HAP-1 (cell line): Measurements from ENCODE around the gene SERPING1.

Source experiments
- DNase-seq, 2 experiments: peaks; one replicate each; pipeline ENCODE4 v3.0.0-alpha.2; 2016 to 2020; ENCODE audit warnings: low spot score in 2 of 2
- H3K27me3 ChIP-seq: fragments of 250-450 bp; sonication (Bioruptor Pico); 2 replicates; pipeline ENCODE4 v1.5.1; 2020; ENCODE audit warnings: low read depth, mild to moderate bottlenecking, moderate library complexity
- H3K36me3 ChIP-seq: fragments of 250-450 bp; sonication (Bioruptor Pico); replicated peaks from 2 replicates; pipeline ENCODE4 v1.5.1; 2020; ENCODE audit warnings: mild to moderate bottlenecking
- H3K4me1 ChIP-seq: fragments of 250-450 bp; sonication (Bioruptor Pico); 2 replicates; pipeline ENCODE4 v1.5.1; 2020; ENCODE audit warnings: mild to moderate bottlenecking
- H3K4me3 ChIP-seq: fragments of 250-450 bp; sonication (Bioruptor Pico); 2 replicates; pipeline ENCODE4 v1.5.1; 2020; ENCODE audit warnings: mild to moderate bottlenecking, moderate library complexity
- H3K9me3 ChIP-seq: fragments of 250-450 bp; sonication (Bioruptor Pico); 2 replicates; pipeline ENCODE4 v1.5.1; 2020; ENCODE audit warnings: mild to moderate bottlenecking, moderate library complexity
- in situ Hi-C: fragments of 300-500 bp; cut with MboI; formaldehyde crosslinking; loops from 3 replicates; pipeline ENCODE4 v1.14.3; 2020; ENCODE audit warnings: low sequenced_read_pairs, inconsistent platforms, mixed read lengths

SERPING1 gene

GRCh38 chr11:57605028-57605420 is 7.5 kb downstream of the SERPING1 start:
- in situ Hi-C loops, result no loop called here
- Histone ChIP-seq H3K27me3 (peaks cover 10% of the 10 kb centered on the region), H3K36me3 (no peaks in the 10 kb centered on the region), H3K4me3 (no peak overlapping the region), H3K4me1 (no peaks in the 10 kb centered on the region), H3K9me3 (no peaks in the 10 kb centered on the region)
- DNase-seq, result no peak

- Histone ChIP-seq H3K9me3 (no peaks in the 10 kb centered on the region), H3K36me3 (no peaks in the 10 kb centered on the region), H3K4me3 (no peak overlapping the region), H3K4me1 (no peaks in the 10 kb centered on the region), H3K27me3 (peaks cover 26% of the 10 kb centered on the region)
- in situ Hi-C loops, result no loop called here
- no peak for DNase-seq
Observed at GRCh38 chr11:57610170-57610569, 12.7 kb downstream of the SERPING1 start.

GRCh38 chr11:57614234-57614772 is 16.8 kb downstream of the SERPING1 start:
- Histone ChIP-seq H3K9me3 (no peaks in the 10 kb centered on the region), H3K4me3 (no peak overlapping the region), H3K4me1 (no peaks in the 10 kb centered on the region), H3K27me3 (peaks cover 22% of the 10 kb centered on the region), H3K36me3 (no peaks in the 10 kb centered on the region)
- no peak for DNase-seq
- in situ Hi-C loops, result no loop called here

GRCh38 chr11:57615308-57615707 is 17.8 kb downstream of the SERPING1 start:
- in situ Hi-C loops, result no loop called here
- Histone ChIP-seq H3K36me3 (no peaks in the 10 kb centered on the region), H3K9me3 (peaks cover under 1% of the 10 kb centered on the region), H3K27me3 (peaks cover 13% of the 10 kb centered on the region), H3K4me1 (no peaks in the 10 kb centered on the region), H3K4me3 (no peak overlapping the region)
- no peak for DNase-seq

GRCh38 chr11:57616595-57616994 is 19.1 kb downstream of the SERPING1 start:
- peaks cover 4% of the 10 kb centered on the region for H3K27me3 ChIP-seq
- H3K36me3 ChIP-seq, result no peaks in the 10 kb centered on the region
- in situ Hi-C loops, result no loop called here
- H3K4me3 ChIP-seq, result no peak overlapping the region
- DNase-seq, result no peak
- peaks cover 6% of the 10 kb centered on the region for H3K9me3 ChIP-seq
- no peaks in the 10 kb centered on the region for H3K4me1 ChIP-seq

- in situ Hi-C loops, result no loop called here
- H3K36me3 ChIP-seq, result no peaks in the 10 kb centered on the region
Observed at GRCh38 chr11:57618438-57618837, 21.0 kb downstream of the SERPING1 start.

GRCh38 chr11:57619331-57619730 is 21.8 kb downstream of the SERPING1 start:
- in situ Hi-C loops, result no loop called here
- no peaks in the 10 kb centered on the region for H3K36me3 ChIP-seq
- no peaks in the 10 kb centered on the region for H3K27me3 ChIP-seq
- no peaks in the 10 kb centered on the region for H3K4me1 ChIP-seq
- no peak overlapping the region for H3K4me3 ChIP-seq
- peaks cover 6% of the 10 kb centered on the region for H3K9me3 ChIP-seq
- DNase-seq, result no peak

More at GRCh38 chr11:57618438-57618837, 21.0 kb downstream of the SERPING1 start:
- DNase-seq, result no peak
- peaks cover 2% of the 10 kb centered on the region; the same call in 1 of the 2 replicates for H3K27me3 ChIP-seq
- no peak overlapping the region for H3K4me3 ChIP-seq
- H3K9me3 ChIP-seq, result peaks cover 6% of the 10 kb centered on the region
- no peaks in the 10 kb centered on the region for H3K4me1 ChIP-seq

- peaks cover 6% of the 10 kb centered on the region for H3K9me3 ChIP-seq
- H3K36me3 ChIP-seq, result no peaks in the 10 kb centered on the region
- H3K27me3 ChIP-seq, result no peaks in the 10 kb centered on the region
- DNase-seq, result no peak
- in situ Hi-C loops, result no loop called here
- H3K4me3 ChIP-seq, result no peak overlapping the region
- H3K4me1 ChIP-seq, result no peaks in the 10 kb centered on the region
Observed at GRCh38 chr11:57620467-57620866, 23.0 kb downstream of the SERPING1 start.

GRCh38 chr11:57622263-57622662 is 24.8 kb downstream of the SERPING1 start:
- in situ Hi-C loops, result no loop called here
- no peaks in the 10 kb centered on the region for H3K36me3 ChIP-seq
- H3K27me3 ChIP-seq, result no peaks in the 10 kb centered on the region
- H3K4me3 ChIP-seq, result no peak overlapping the region
- H3K9me3 ChIP-seq, result peaks cover 6% of the 10 kb centered on the region
- H3K4me1 ChIP-seq, result no peaks in the 10 kb centered on the region
- DNase-seq, result no peak

- H3K4me1 ChIP-seq, result no peaks in the 10 kb centered on the region
- in situ Hi-C loops, result no loop called here
- no peak for DNase-seq
- no peaks in the 10 kb centered on the region for H3K36me3 ChIP-seq
- H3K9me3 ChIP-seq, result peaks cover 6% of the 10 kb centered on the region
- H3K4me3 ChIP-seq, result no peak overlapping the region
- 0 out of 2 replicates have a peak, but pooled peaks cover 2% of the 10 kb centered on the region for H3K27me3 ChIP-seq
Observed at GRCh38 chr11:57624864-57625263, 27.4 kb downstream of the SERPING1 start.

GRCh38 chr11:57626895-57627294 is 29.4 kb downstream of the SERPING1 start:
- H3K9me3 ChIP-seq, result no peaks in the 10 kb centered on the region
- in situ Hi-C loops, result no loop called here
- DNase-seq, result no peak
- H3K4me1 ChIP-seq, result no peaks in the 10 kb centered on the region
- H3K4me3 ChIP-seq, result no peak overlapping the region
- H3K36me3 ChIP-seq, result no peaks in the 10 kb centered on the region
- peaks cover 6% of the 10 kb centered on the region; the same call in 1 of the 2 replicates for H3K27me3 ChIP-seq

GRCh38 chr11:57630171-57630570 is 32.7 kb downstream of the SERPING1 start:
- in situ Hi-C loops, result no loop called here
- H3K4me1 ChIP-seq, result no peaks in the 10 kb centered on the region
- no peak overlapping the region for H3K4me3 ChIP-seq
- no peak for DNase-seq
- no peaks in the 10 kb centered on the region for H3K9me3 ChIP-seq
- H3K36me3 ChIP-seq, result no peaks in the 10 kb centered on the region
- peaks cover 12% of the 10 kb centered on the region for H3K27me3 ChIP-seq

GRCh38 chr11:57632116-57632515 is 34.6 kb downstream of the SERPING1 start:
- Histone ChIP-seq H3K4me1 (no peaks in the 10 kb centered on the region), H3K27me3 (peaks cover 12% of the 10 kb centered on the region), H3K36me3 (no peaks in the 10 kb centered on the region), H3K9me3 (no peaks in the 10 kb centered on the region), H3K4me3 (no peak overlapping the region)
- in situ Hi-C loops, result no loop called here
- no peak for DNase-seq

GRCh38 chr11:57633394-57634070 is 36.0 kb downstream of the SERPING1 start:
- Histone ChIP-seq H3K36me3 (no peaks in the 10 kb centered on the region; the same call in 1 of the 2 replicates), H3K4me3 (no peak overlapping the region), H3K9me3 (no peaks in the 10 kb centered on the region), H3K4me1 (peaks cover 8% of the 10 kb centered on the region), H3K27me3 (peaks cover 10% of the 10 kb centered on the region)
- DNase-seq, result no peak
- in situ Hi-C loops, result no loop called here
